Stimulated activated CD4-positive, alpha-beta T cell treated with anti-CD3 and anti-CD28 coated beads, Interleukin-12 subunit alpha, Interleukin-12 subunit beta, amount 100 ng/mL, for 24 hours (primary cell): ENCODE measurements around the gene MECP2.

Experiments
- DNase-seq, 2 experiments: peaks; one replicate each; pipeline ENCODE4 v3.0.0-alpha.2; 2020; ENCODE audit warnings: low read depth in 2 of 2

MECP2 gene

DNA sequence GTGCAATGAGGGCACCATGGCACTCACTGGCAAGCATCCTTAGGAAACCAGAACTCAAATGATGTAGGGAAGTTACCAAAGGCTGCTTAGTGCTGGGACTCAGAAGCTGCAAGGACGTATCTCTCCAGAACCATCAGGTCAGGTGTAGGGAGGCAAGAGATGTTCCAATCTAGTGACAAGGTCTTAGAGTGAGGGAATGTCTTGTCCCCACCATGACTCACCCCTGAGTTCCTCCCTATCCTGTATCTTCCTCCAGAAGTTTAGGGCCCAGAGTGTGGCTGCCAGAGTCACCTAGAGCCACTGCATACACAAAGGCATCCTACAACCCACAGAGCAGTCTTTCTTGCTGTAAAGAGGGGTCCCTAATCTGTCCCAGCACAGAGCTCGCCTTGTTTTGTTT, 63.7 kb downstream of the MECP2 start:
- no peak for DNase-seq

DNA sequence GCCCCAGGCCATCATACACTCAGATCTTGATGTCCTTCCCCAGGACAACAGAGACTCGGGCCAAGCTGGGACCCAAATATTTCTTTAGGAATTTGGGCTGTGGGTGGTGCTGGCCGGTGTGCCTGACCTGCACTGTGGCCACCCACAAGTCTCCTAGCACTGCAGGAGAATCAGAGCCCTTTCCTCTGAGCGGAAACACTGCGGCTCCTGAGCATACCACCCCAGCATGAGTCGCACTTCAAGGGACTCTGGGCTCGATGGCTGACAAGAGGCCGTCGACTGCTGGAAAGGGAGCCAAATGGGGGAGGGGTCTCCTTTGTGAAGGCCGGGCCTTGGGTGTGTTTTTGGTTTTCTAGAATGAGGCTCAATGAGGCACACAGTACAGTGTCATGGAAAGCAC, 64.9 kb downstream of the MECP2 start:
- DNase-seq, result no peak

DNA sequence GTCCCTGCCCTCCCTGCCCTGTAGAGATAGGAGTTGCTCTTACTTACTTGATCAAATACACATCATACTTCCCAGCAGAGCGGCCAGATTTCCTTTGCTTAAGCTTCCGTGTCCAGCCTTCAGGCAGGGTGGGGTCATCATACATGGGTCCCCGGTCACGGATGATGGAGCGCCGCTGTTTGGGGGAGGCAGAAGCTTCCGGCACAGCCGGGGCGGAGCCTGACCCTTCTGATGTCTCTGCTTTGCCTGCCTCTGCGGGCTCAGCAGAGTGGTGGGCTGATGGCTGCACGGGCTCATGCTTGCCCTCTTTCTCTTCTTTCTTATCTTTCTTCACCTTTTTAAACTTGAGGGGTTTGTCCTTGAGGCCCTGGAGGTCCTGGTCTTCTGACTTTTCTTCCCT, 65.4 kb downstream of the MECP2 start:
- DNase-seq, result no peak

DNA sequence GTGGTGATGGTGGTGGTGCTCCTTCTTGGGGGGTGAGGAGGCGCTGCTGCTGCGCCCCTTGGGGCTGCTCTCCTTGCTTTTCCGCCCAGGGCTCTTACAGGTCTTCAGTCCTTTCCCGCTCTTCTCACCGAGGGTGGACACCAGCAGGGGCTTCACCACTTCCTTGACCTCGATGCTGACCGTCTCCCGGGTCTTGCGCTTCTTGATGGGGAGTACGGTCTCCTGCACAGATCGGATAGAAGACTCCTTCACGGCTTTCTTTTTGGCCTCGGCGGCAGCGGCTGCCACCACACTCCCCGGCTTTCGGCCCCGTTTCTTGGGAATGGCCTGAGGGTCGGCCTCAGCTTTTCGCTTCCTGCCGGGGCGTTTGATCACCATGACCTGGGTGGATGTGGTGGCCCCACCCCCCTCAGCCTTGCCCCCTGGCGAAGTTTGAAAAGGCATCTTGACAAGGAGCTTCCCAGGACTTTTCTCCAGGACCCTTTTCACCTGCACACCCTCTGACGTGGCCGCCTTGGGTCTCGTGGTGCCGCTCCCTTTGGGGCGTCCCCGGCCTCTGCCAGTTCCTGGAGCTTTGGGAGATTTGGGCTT, 66.7 kb downstream of the MECP2 start:
- no peak for DNase-seq

DNA sequence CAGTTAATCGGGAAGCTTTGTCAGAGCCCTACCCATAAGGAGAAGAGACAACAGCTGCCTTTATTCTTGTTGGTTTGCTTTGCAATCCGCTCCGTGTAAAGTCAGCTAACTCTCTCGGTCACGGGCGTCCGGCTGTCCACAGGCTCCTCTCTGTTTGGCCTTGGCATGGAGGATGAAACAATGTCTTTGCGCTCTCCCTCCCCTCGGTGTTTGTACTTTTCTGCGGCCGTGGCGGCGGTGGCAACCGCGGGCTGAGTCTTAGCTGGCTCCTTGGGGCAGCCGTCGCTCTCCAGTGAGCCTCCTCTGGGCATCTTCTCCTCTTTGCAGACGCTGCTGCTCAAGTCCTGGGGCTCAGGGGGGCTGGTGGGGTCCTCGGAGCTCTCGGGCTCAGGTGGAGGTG, 67.3 kb downstream of the MECP2 start:
- DNase-seq, result no peak

DNA sequence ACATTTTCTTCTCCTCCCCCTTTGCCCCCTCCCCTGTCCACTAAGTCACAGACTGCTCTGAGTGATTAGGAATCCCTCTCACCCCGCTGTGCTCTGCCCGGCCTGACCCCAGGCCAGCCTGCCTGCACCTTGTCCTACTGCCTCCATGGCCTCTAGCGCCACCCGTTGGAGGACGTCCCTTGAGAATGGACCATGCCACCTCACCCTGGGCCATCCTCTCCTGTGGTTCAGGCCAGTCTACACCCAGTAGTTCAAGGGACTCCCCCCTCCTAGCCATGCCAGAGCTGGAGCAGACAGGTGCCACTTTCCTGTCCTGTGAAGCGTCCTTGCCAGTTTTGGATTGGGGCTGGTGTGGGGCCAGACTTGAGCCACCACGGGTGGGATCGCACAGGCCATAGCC, 68.1 kb downstream of the MECP2 start:
- no peak for DNase-seq

DNA sequence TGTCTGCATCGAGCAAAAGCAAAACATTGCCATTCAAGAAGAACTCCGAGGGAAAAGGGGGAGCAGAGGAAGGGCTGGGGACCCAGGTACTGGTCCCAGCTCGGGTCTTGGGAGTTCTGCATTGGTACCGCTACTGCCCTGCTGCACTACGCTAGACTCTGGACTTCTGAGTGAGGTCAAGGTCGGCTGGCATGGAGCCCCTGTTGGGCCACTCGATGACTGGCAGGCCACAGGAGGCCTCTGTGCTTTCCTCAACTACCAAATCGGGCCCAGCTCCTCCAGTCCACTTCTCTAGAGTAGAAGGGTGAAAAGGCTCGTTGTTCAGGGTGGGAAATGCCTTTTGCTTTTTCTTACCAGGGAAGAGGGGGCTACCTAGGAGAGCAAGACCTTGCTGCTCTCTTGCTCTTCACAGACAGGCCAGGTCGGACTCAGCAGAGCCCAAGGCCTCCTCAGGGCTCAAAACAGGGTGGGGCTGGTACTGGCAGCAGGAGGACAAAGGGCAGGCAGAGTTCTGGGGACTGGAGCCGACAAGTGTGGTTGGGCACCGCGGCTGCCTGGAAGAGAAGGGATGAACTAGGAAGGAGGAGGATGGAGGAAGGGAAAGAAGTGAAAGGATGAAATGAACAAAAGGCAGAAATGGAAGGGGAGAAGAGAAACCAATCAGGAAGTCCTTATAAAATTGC, 68.9 kb downstream of the MECP2 start:
- no peak for DNase-seq

DNA sequence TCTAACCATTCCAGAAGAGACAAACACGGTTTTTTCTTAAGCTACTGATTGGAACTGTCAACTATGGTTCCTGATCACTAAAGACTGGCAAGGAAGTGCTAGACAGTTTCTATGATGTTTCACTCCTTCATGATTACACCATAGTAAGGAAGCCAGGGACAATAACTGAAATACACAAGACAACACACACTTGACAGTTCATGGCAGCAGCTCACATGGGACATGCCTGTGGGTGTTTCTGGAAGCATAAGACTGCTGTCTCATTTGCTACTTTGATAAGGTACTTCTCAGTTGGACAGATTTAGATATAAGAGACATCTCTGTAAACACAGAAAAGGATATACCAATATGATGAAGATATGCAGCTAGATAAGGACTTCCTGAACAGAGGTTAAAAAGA, 69.5 kb downstream of the MECP2 start:
- no peak for DNase-seq

DNA sequence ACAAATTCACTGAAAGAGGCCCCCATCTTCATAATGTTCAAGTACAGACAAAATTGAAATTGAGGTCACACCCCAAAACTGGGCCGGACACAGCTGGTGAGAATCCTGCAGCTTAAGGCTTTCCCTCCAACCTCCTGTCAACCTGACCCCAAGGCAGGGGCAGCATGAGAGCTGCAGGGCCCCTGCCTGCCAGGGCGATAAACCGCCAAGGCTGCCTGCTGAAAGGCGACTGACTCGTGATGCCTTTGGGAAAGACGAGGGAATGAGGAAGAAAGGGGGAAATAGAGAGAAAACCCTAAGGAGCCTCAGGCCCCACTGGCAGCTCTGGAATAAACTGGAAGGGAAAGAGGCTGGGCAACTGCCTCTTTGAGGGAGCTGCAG, 70.5 kb downstream of the MECP2 start:
- no peak for DNase-seq

DNA sequence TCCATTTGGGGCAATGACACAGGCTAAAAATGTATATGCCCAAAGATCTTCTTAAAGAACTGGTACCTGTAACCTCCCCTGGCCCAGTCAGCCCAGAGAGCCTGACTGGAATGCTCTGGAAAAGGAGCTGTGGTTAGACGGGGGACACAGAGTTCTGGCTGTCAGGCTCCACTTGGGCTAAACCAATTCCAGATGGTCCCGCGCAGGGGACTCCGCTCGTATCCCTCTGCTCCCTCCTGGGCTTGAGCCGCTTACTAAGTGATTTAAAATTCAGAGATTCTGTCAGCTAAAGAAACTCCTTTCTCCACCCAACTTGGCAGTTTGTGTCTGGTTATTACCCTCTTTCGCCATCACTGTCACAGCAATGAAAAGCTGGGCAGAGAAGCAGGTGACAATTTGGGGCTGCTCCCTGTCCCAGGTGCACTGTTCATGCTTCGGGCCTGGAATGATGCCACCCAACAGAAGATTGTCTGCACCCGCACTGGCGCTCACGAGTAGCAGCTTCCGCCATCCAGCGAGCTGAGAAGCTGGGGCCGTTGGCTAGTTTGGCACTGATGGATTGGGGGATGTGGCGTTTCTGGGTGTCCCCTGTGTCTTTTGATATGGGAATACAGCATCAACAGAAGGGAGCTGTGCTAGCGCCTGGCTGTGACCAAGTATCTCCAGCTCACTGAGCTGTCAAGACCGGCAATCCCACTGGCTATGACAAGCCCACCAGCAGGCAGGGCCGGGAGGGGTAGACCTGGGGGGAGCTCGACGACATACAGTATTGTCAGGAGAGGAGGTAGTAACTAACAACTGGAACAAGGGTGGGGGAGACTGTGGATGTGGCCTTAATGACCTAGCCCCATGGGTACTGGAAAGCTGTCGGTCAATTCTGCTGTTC, 71.1 kb downstream of the MECP2 start:
- no peak for DNase-seq

DNA sequence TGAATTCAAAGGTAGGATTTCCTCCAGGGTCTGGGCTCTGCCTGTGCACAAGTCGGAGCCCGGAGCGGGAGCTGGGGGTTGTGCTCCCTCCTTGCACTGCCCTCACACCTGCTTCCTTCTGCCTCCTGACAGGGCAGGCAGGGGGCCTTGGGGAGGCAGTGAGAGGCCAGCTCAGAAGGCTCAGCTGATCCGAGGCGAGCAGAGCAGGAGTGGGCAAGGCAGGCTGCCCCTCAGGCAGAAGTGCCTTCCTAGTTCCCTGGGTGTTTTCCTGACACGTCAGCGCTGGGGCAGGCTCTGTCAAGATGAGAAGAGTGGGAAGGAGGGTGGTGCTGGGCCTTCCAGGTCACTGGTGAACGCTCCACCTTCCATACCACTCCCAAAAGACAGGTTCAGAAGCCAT, 72.3 kb downstream of the MECP2 start:
- DNase-seq, result no peak

DNA sequence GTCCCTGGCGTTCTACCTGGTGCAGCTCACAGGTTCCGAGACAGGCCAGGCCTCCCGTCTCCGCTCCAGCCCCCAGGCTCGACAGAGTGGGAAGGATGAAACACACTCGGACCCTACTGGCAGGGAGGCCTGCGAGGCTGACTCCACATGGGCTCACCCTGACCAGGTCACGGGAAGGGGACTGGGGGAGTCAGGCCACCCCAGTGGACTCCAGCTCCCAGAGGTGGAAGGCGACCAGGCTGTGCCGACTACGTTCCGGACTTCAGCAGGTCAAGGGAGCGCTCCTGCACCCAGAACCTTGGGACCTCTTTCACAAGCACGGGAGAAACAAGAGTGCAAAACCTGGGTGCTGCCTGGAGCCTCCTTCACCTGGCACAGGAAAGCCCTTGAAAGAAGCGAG, 73.2 kb downstream of the MECP2 start:
- no peak for DNase-seq

DNA sequence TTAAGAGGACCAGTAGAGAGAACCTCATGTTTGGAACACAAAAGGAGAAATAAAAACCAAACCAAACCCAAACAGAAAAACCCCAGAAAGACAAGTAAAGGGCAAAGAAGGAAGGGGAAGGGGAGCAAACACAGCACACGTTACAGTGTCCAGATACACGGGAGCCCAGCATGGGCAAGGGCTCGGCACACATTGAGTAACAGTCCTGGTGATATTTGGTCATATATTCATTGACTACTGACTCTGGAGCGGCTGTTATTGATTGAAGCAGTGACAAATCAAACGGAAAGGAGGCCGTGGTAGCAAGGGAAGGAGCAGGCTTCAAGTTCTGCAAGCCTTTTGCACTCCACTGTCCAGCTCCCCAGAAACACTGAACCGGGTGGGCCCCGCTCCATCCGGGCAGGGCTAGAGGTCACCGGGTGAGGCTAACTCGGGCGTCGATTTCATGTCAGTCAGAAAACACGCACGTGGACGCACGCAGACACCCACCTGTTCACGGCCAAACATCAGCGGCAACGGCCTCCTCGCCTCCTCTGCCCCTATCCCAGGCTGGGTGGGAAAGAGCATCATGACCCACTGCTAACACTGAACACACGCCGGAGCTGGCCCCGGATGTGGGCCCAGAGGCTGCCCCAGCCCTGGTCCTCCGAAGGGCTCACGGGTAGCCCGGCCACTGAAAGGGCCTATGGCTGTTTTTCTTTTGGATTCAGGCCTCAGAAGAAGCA, 74.1 kb downstream of the MECP2 start:
- no peak for DNase-seq

DNA sequence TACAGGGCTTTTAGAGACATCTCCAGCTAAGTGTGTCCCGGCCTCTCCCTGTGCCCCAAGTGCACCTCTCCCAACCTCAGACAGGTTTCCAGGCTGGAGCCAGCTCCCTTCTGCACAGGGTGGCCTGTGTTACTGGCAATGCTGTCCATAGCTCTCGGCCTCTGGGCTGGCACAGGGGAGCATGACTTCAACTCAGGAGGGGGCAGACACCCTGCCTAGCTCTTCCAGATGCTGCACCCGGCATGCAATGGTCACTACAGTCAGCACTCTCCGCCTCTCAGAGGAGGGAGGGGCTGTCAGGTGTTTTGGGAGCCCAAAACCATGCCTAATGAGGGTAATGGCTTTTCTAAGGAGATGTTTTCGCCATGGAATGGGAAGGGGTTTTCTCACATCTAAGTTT, 75.4 kb downstream of the MECP2 start:
- no peak for DNase-seq

DNA sequence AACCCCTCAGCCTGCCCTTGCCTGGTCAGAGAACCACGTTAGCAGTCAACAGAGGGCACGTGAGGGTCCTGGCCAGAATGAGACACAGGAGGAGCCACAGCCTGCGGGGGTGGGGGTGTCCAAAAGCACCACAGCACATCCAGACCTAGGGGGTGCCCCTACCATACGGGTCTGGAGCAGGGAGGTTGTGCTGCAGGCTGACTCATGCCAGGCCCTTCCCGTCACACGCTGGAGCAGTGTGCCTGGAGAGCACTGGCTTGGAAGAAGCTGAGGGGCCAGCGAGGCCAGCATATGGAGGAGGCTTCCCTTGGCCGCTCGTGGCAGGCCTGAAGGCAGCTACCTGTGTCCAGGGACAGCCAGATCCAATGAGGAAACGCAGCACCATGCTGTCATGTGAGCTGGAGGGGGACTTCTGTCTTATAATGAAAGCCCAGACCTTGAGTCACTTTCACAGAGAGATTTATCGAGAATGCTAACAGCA, 76.3 kb downstream of the MECP2 start:
- DNase-seq, result no peak

DNA sequence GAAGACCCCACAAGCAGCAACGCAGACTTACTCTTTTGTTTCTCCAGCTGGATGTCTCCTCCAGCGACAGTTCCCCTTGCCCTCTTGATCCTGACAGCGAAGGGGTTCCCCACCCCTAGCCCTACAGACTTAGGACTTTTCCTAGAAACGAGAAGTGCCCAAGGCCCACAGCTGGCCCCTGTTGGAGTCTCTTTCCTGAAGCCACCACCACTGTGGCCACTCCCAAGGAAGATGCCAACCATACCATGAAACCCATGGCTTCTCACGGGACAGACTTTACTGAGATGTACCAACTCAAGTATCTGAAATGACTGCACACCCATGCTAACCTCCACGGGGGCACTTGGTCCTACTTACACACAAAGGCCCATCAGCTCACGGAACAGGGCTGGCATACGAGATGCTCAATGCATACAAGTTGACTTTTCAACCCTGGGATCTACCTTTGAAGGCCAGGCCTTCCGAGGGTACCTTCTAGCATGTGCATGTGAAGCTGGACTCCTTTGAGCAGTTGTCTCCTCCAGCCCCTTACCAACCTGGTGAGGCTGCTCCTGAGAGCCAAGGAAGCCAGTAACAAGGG, 76.9 kb downstream of the MECP2 start:
- no peak for DNase-seq

DNA sequence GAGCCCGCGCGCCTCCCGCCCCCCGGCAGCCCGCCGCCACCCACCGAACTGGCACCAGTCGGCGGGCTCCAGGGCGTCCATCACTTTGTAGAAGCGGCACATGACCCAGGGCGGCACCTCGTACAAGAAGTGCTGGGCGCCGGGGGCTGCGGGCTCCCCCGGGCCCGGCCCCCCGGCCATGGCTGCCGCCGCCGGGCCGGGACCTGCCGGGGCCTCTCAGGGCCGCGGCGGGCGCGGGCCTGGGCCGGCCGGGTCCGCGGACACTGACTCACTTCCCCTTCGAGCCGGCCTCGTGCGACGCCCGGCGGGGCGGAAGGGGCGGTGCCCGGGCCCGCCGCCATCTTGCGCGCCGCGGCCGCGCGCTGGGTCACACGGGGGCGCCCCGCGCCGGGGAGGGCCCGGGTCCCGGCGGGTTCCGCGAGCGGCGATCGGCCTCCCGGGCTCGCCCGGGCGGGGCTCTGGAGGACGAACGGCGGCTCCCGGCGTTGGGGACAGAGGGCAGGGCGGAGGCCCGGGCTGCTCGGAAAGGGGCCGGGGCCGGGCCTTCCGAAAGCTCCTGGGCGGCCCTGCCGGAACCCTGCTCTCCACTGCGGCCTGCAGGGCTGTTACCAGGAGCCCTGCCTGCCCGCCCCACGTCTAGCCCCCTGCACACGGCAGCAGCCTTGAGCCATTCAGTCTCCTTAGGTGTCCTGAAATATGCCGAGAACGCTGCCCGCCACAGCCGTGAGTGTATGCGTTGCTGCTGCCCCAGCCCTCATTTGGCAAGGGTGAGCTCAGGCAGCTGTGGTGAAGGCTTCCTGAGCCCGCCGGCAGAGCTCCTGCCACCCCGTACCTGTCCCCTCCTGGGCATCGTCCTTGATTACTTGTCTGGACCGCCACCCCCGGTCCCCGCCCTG, 77.6 kb downstream of the MECP2 start, which contains the start of gene IRAK1:
IRAK1 (minus strand) TSS at position 270 of the 896 bp plus-strand sequence; CDS start at position 180, 90 bp downstream.
- DNase-seq, result no peak

DNA sequence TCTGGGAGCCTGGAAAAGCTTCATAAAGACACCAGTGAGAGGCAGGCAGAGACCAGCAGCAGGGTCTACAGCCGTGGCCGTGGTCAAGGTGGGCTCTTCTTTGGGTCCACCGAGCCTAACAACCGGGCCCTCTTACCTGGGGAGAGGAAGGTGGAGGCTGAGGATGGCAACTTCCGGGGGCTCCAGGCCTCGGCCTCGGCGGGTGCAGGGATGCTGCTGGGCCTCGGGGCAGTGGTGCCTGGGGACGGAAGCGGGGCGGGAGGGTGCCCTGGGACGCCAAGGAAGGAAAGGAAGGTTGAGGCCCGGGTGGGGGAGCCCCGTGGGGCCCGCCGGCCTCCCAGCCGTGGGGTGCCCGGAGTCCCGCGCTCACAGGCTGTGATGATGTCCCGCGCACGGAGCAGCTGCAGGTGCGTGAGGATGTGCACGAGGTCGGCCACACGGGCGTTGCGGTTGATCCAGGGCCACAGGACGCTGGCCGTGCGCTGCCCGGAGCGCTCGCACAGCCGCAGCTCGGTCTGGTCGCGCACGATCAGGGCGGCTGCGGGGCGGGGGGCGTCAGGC, 78.4 kb downstream of the MECP2 start:
- no peak for DNase-seq

DNA sequence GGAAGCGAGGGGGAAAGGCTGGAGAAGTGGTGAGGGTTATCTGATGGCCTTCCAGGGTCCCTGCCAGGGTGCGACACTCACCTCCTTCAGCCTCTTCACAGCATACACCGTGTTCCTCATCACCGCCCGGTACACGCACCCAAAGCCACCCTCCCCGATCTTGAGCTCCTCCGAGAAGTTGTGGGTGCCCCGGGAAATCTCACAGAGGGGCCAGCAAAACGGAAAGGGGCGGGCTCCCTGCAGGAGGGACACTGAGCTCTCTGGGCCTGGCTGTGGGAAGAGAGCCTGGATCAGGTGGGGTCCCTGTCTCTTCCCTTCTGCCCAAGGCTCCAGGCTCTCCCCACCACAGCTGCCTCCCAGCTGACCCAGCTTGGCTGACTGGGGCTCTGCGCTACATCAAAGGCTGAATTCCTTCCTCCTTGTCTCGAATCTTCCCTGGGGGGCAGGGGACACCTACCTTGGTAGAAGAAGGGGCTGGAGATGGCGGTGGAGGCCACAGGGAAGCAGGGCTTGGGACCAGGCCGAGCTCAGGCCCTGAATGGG, 78.9 kb downstream of the MECP2 start:
- no peak for DNase-seq
